Lung (tissue), 12 donors: ENCODE results near the gene TRAF2. TPM values are rescaled to one million over a fixed set of nuclear protein-coding genes. Genes with fewer than 3 reads are reported as not detected.

ENCODE experiments used
- ATAC-seq: fragments of 200-7000 bp; cut with Tn5 transposase; one replicate; pipeline ENCODE4 v1.9.1; 2020; ENCODE audit warnings: moderate number of reproducible peaks; ENCODE audit not compliant: insufficient read depth, low FRiP score
- DNase-seq, 3 donors: peaks; one replicate each; pipeline ENCODE4 v3.0.0-alpha.2; 2013 to 2017
- H3K27ac ChIP-seq, 2 donors: one replicate each; pipeline ENCODE4 v1.5.1; 2013; ENCODE audit warnings: mild to moderate bottlenecking in 2 of 2, moderate library complexity in 2 of 2, control low read depth in 1 of 2, inconsistent platforms in 1 of 2, low read depth in 1 of 2, low read length in 1 of 2
- H3K27me3 ChIP-seq, 3 donors: one replicate each; pipeline ENCODE4 v1.5.1; 2013; ENCODE audit warnings: low read length in 2 of 3; ENCODE audit not compliant: control insufficient read depth in 3 of 3, insufficient read depth in 3 of 3
- H3K36me3 ChIP-seq, 4 donors: one replicate each; pipeline ENCODE4 v1.5.1; 2013; ENCODE audit warnings: low read length in 4 of 4, mild to moderate bottlenecking in 1 of 4, moderate library complexity in 1 of 4; ENCODE audit not compliant: control insufficient read depth in 4 of 4, insufficient read depth in 4 of 4
- H3K4me1 ChIP-seq, 5 donors: one replicate each; pipeline ENCODE4 v1.5.1; 2013; ENCODE audit warnings: low read length in 5 of 5, mild to moderate bottlenecking in 2 of 5, moderate library complexity in 1 of 5; ENCODE audit not compliant: control insufficient read depth in 5 of 5, insufficient read depth in 5 of 5
- H3K4me3 ChIP-seq: one replicate; pipeline ENCODE4 v1.5.1; 2013; ENCODE audit warnings: mild to moderate bottlenecking, control low read depth, moderate library complexity
- H3K9ac ChIP-seq, 2 donors: one replicate each; pipeline ENCODE4 v1.5.1; 2013; ENCODE audit warnings: low read length in 2 of 2, control low read depth in 1 of 2; ENCODE audit not compliant: insufficient read depth in 1 of 2
- H3K9me3 ChIP-seq, 4 donors: one replicate each; pipeline ENCODE4 v1.5.1; 2013; ENCODE audit warnings: low read length in 3 of 4, mild to moderate bottlenecking in 1 of 4, moderate library complexity in 1 of 4; ENCODE audit not compliant: control insufficient read depth in 4 of 4, insufficient read depth in 3 of 4
- CTCF ChIP-seq: IDR thresholded peaks from 2 replicates; pipeline ENCODE4 v1.5.1; 2012; ENCODE audit warnings: mild to moderate bottlenecking; ENCODE audit errors: control extremely low read depth, extremely low read depth
- WGBS, 2 donors: extraction: QIAGEN DNeasy Blood & Tissue Kit; methylation state at CpG; one replicate each; pipeline ENCODE4 v1.1.7; 2013; 5-methylcytosine and 5-hydroxymethylcytosine counted together
- polyA plus RNA-seq, 2 donors: library from polyadenylated mRNA; stranded (reverse); fragments of 200-250 nt; gene quantifications; one replicate each; pipeline ENCODE4 v1.2.1, GENCODE V29; 2013
- total RNA-seq, 2 donors: library from RNA; depleted of rRNA in 1 of 2; stranded (reverse); fragments of >200 nt in 1 of 2; gene quantifications; one replicate each; pipeline ENCODE4 v1.2.1, GENCODE V29; 2014 to 2021
- donor health status: control.
- donor health status: control.
- donor health status: Bipolar disorder and iron deficiency.
- donor health status: healthy.
- donor health status: DM: yes; HTN: yes; CAD: no.

The TRAF2 gene
- total and polyA plus RNA-seq, 4 donors = 11.3 to 19.1 (median 15.2) TPM

GRCh38 chr9:136972335-136972734, 86.0 kb downstream of the TRAF2 start:
- Histone ChIP-seq H3K4me3 (no peak overlapping the region), H3K9me3 (no peaks in the 10 kb centered on the region), H3K36me3 (no peaks in the 10 kb centered on the region), H3K9ac (no peak overlapping the region), H3K4me1 (peaks cover 0 to 26% (median 5%) of the 10 kb centered on the region in 5 donors), H3K27me3 (no peaks in the 10 kb centered on the region), H3K27ac (no peak overlapping the region)
- DNase-seq (no peak), ATAC-seq (no peak)
- no peak for TF ChIP-seq CTCF
- WGBS, 2 donors = 87 to 89% methylated on average over 11 of the region's 11 CpGs

DNA sequence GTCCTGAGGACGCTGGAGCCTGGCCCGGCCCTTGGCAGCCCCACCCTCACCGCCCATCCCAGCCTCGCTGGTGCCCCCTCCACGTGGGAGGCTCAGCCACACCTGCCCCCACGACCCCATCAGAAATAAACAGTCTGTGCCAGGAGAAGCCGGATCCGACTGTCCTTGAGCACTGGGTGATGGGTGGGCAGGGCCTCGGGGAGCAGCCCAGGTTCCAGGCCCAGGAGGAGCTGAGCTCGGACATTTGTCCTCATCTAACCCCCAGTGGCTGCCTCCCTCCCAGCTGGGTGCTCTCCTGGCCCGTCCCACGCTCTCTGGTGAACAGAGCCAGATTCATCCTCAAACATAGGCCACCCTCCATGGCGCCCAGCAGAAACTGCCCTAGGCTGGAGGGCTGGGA, 86.4 kb downstream of the TRAF2 start:
- ATAC-seq (no peak), DNase-seq (no peak)
- H3K9ac ChIP-seq = no peak overlapping the region
- 70 to 80% methylated on average over 13 of the region's 13 CpGs for WGBS, 2 donors
- H3K36me3 ChIP-seq = no peaks in the 10 kb centered on the region
- no peak overlapping the region for H3K4me3 ChIP-seq
- no peak for TF ChIP-seq CTCF
- H3K9me3 ChIP-seq = no peaks in the 10 kb centered on the region
- H3K27me3 ChIP-seq = no peaks in the 10 kb centered on the region
- H3K4me1 ChIP-seq = peaks cover 0 to 30% (median 9%) of the 10 kb centered on the region in 5 donors
- H3K27ac ChIP-seq = no peak overlapping the region

DNA sequence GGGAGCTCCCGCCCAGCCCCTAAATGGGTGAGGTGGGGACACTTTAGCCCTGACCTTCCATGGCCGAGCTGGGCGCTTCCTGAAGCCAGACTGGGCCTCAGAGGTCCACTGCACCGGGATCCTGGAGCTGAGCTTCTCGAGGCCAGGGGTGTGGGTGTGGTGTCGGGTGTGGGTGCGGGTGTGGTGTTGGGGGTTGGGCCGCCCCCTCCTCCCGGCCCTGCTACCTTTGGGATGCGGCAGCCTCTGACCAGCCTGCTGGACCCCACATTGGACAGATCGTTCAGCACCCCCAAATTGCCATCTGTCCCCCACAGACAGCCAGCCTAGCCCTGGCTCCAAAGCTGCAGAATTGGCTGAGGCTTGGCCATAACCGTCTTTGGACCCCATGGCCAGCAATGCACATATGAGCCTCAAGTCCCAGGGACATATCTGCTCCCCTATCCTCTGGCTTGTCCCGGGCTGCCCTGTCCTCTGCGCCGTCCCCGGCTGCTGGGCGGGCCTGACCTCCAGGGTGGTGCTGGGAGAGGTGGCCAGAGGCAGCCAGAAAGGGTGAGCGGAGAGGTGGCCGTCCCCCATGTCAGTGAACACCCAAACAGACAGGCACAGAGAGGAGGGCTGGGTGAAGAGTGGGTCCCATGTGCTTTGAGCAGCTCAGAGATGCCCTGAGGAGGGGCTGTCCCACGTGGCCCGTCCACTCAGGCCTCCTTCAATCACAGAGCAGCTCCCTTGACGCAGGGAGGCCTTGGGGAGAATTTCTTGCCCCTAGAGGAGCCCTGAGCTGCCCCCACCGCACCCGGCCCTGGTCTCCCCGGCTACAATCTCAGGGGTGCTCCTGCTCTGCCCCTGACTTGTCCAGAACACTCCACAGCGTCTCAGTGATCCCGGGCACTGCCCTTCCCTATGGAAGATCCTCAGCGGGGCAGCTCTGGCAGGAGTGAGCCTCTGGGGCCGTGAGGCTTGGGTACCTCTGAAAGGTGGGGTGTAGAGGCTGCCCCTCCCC, 87.6 kb downstream of the TRAF2 start:
- no peak for ATAC-seq
- no peaks in the 10 kb centered on the region for H3K9me3 ChIP-seq
- H3K27me3 ChIP-seq = no peaks in the 10 kb centered on the region
- H3K4me1 ChIP-seq = peaks cover 0 to 31% (median 5%) of the 10 kb centered on the region in 5 donors
- H3K4me3 ChIP-seq = no peak overlapping the region
- no peak for DNase-seq
- H3K27ac ChIP-seq = peak overlapping the region in 1 of 2 donors; percentile 11
- WGBS, 2 donors = 88 to 95% methylated on average over 28 to 29 of the region's 29 CpGs
- no peaks in the 10 kb centered on the region for H3K36me3 ChIP-seq
- no peak for TF ChIP-seq CTCF
- no peak overlapping the region for H3K9ac ChIP-seq
